G401 (cell line): ENCODE data around the gene RORC. TPM values are rescaled to one million over a fixed set of nuclear protein-coding genes. Genes with fewer than 3 reads are reported as not detected.
"Not testable (repeated sequence)": the region's sequence is repeated elsewhere in the genome, so short reads cannot be mapped to it uniquely, and the experiment has no call there.

Experiments
- DNase-seq: peaks from one replicate; pipeline ENCODE4 v3.0.0-alpha.2; 2015; ENCODE audit warnings: low spot score
- in situ Hi-C: cut with HindIII; loops from 2 replicates; pipeline ENCODE4 v1.10.0; 2016; ENCODE audit warnings: low sequenced_read_pairs, mixed read lengths
- total RNA-seq: library from RNA; depleted of rRNA; stranded (reverse); fragments of >200 nt; shearing (Covaris generic); gene quantifications from 2 replicates; pipeline ENCODE4 v1.2.3, GENCODE V29; 2014; rRNA removed

Gene RORC
- not detected in 2 replicates for total RNA-seq

GRCh38 chr1:151831605-151832004 lies at the start of gene RORC:
Gene RORC (minus strand): TSS chr1:151831802. CDS start chr1:151831764, 38 bp downstream.
- in situ Hi-C loops: no loop called here
- peak; percentile 84 for DNase-seq

GRCh38 chr1:151875419-151876097 lies 44.0 kb upstream of the RORC start:
- DNase-seq: no peak
- in situ Hi-C loops: no loop called here

GRCh38 chr1:151872776-151873175 lies 41.2 kb upstream of the RORC start:
- in situ Hi-C loops, DNase-seq: not testable (repeated sequence)

GRCh38 chr1:151871284-151872030 lies 39.9 kb upstream of the RORC start:
- in situ Hi-C loops: no loop called here
- peak; percentile 1 for DNase-seq

GRCh38 chr1:151868486-151868885 lies 36.9 kb upstream of the RORC start:
- no peak for DNase-seq

GRCh38 chr1:151867765-151868411 lies 36.3 kb upstream of the RORC start:
- in situ Hi-C loops: no loop called here
- no peak for DNase-seq

More at GRCh38 chr1:151868486-151868885, 36.9 kb upstream of the RORC start:
- in situ Hi-C loops: no loop called here

- in situ Hi-C loops: no loop called here
- no peak for DNase-seq
Observed at GRCh38 chr1:151867321-151867720, 35.7 kb upstream of the RORC start.

- no peak for DNase-seq
Observed at GRCh38 chr1:151864411-151864810, 32.8 kb upstream of the RORC start.

GRCh38 chr1:151862604-151863003 lies 31.0 kb upstream of the RORC start:
- no peak for DNase-seq
- in situ Hi-C loops: no loop called here

More at GRCh38 chr1:151864411-151864810, 32.8 kb upstream of the RORC start:
- in situ Hi-C loops: no loop called here

- in situ Hi-C loops: no loop called here
- DNase-seq: no peak
Observed at GRCh38 chr1:151860504-151861187, 29.0 kb upstream of the RORC start.

GRCh38 chr1:151859891-151860293 lies 28.3 kb upstream of the RORC start:
- no peak for DNase-seq
- in situ Hi-C loops: no loop called here

- in situ Hi-C loops: no loop called here
- DNase-seq: no peak
Observed at GRCh38 chr1:151858886-151859665, 27.5 kb upstream of the RORC start.

GRCh38 chr1:151858030-151858746 lies 26.6 kb upstream of the RORC start:
- DNase-seq: no peak
- in situ Hi-C loops: no loop called here

GRCh38 chr1:151855933-151856332 lies 24.3 kb upstream of the RORC start:
- in situ Hi-C loops: no loop called here
- DNase-seq: no peak

- in situ Hi-C loops, DNase-seq: not testable (repeated sequence)
Observed at GRCh38 chr1:151855516-151855915, 23.9 kb upstream of the RORC start.

GRCh38 chr1:151854658-151855057 lies 23.1 kb upstream of the RORC start:
- in situ Hi-C loops: no loop called here
- no peak for DNase-seq

GRCh38 chr1:151853411-151853943 lies 21.9 kb upstream of the RORC start, which contains the start of gene THEM5:
Gene THEM5 (minus strand): TSS chr1:151853712. CDS start chr1:151853565, 147 bp downstream.
- no peak for DNase-seq
- in situ Hi-C loops: no loop called here

GRCh38 chr1:151852733-151853132 lies 21.1 kb upstream of the RORC start:
- in situ Hi-C loops: no loop called here
- no peak for DNase-seq
